Measurements from ENCODE around the gene ERP44.

DNA sequence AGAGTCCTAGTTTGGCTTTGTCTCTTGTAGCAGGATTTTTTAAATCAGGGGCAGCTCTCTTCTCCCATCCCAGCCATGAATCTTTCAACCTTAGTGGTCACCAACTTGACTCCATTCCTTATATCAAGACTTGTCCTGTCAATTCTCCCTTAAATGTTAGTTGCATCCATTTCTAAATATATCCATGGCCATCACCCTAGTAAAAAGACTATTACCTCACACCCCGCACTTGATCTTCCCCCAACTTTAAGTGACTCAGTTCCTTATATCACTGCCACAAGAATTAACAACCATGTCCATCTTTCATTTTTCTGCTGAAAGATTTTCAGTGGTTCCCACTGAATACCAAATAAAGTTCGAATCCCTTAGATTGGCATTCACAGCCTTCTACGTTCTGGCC is 125.3 kb downstream of the ERP44 start:
- TF ChIP-seq CTCF (IDR thresholded peaks at IDR 0.05) (no peak), POLR2AphosphoS5 (IDR thresholded peaks at IDR 0.05; ENCODE audit: low read depth, low read length) (no peak), JUND (IDR thresholded peaks at IDR 0.05) (no peak), RCOR1 (IDR thresholded peaks at IDR 0.05; ENCODE audit: low read length) (no peak), EZH2phosphoT487 (IDR thresholded peaks at IDR 0.05; ENCODE audit: borderline replicate concordance, low read depth) (no peak), USF1 (IDR thresholded peaks at IDR 0.05; ENCODE audit: borderline replicate concordance, low read depth) (no peak), MEF2A (IDR thresholded peaks at IDR 0.05; ENCODE audit: borderline replicate concordance, low read depth) (no peak), MAX (IDR thresholded peaks at IDR 0.05; ENCODE audit: low read depth) (no peak), REST (IDR thresholded peaks at IDR 0.05; ENCODE audit: low read depth, low read length) (no peak), NFIC (IDR thresholded peaks at IDR 0.05; ENCODE audit: borderline replicate concordance) (no peak), TAF1 (IDR thresholded peaks at IDR 0.05; ENCODE audit: borderline replicate concordance, low read depth, low read length) (no peak)

Data from SK-N-SH (cell line).